Activated CD4-positive, alpha-beta T cell treated with anti-CD3 and anti-CD28 coated beads, Interleukin-2, amount 50 U/mL, for 1 hour (primary cell): ENCODE results near the gene CACNA2D2.
A peak's percentile ranks its signal among the peaks of the same experiment; 100 is the strongest.

Experiments used
- DNase-seq: peaks from one replicate; pipeline ENCODE4 v3.0.0-alpha.2; 2020

CACNA2D2 gene

GRCh38 chr3:50359760-50360110 lies 143.7 kb downstream of the CACNA2D2 start:
- DNase-seq = no peak

- peak; percentile 91 for DNase-seq
These were observed 144.3 kb downstream of the CACNA2D2 start, which contains the start of gene TMEM115 for GRCh38 chr3:50358911-50359759. Gene TMEM115, minus strand, starts transcription at chr3:50359521. Its CDS starts 458 bp downstream, at chr3:50359063.

GRCh38 chr3:50358355-50358910 lies 145.0 kb downstream of the CACNA2D2 start:
- no peak for DNase-seq

- no peak for DNase-seq
These were observed 146.0 kb downstream of the CACNA2D2 start for GRCh38 chr3:50357481-50357880.

- no peak for DNase-seq
These were observed 146.9 kb downstream of the CACNA2D2 start for GRCh38 chr3:50356553-50356952.

- DNase-seq = no peak
These were observed 147.4 kb downstream of the CACNA2D2 start for GRCh38 chr3:50355829-50356552.

GRCh38 chr3:50354850-50355249 lies 148.6 kb downstream of the CACNA2D2 start:
- no peak for DNase-seq

GRCh38 chr3:50354186-50354764 lies 149.2 kb downstream of the CACNA2D2 start:
- no peak for DNase-seq

GRCh38 chr3:50353245-50354004 lies 150.0 kb downstream of the CACNA2D2 start:
- DNase-seq = no peak

- DNase-seq = no peak
These were observed 150.7 kb downstream of the CACNA2D2 start for GRCh38 chr3:50352781-50353180.

- no peak for DNase-seq
These were observed 152.1 kb downstream of the CACNA2D2 start for GRCh38 chr3:50351323-50351697.

- DNase-seq = peak; percentile 99
These were observed 152.7 kb downstream of the CACNA2D2 start, which contains the start of the genes CYB561D2 and NPRL2 for GRCh38 chr3:50350527-50351322. Gene CYB561D2, plus strand, starts transcription at chr3:50350862. Its CDS starts 572 bp downstream, at chr3:50351434. Gene NPRL2, minus strand, starts transcription at chr3:50350775. Its CDS starts 123 bp downstream, at chr3:50350652.

- no peak for DNase-seq
These were observed 153.3 kb downstream of the CACNA2D2 start for GRCh38 chr3:50350213-50350526.

GRCh38 chr3:50347187-50347813 lies 156.1 kb downstream of the CACNA2D2 start:
- DNase-seq = peak; percentile 73

GRCh38 chr3:50345586-50346234 lies 157.7 kb downstream of the CACNA2D2 start, which contains the start of gene ZMYND10:
Gene ZMYND10, minus strand, starts transcription at chr3:50345732. Its CDS starts 153 bp downstream, at chr3:50345579.
- DNase-seq = peak; percentile 74

- DNase-seq = no peak
These were observed 158.4 kb downstream of the CACNA2D2 start for GRCh38 chr3:50345008-50345407.

- DNase-seq = no peak
These were observed 160.4 kb downstream of the CACNA2D2 start for GRCh38 chr3:50342813-50343633.

GRCh38 chr3:50341996-50342650 lies 161.3 kb downstream of the CACNA2D2 start:
- DNase-seq = no peak

- DNase-seq = no peak
These were observed 161.9 kb downstream of the CACNA2D2 start for GRCh38 chr3:50341537-50341936.
